MCF 10A (cell line): ENCODE data around the gene ITPRIP. TPM values are rescaled to one million over a fixed set of nuclear protein-coding genes. Genes with fewer than 3 reads are reported as not detected.

Experiments
- BruUV-seq: library from RNA; stranded (reverse); fragments of 400-500 nt; replicated peaks from 2 replicates; lab custom pipeline; 2021; lab: Mats Ljungman, UMichigan
- CTCF ChIA-PET: fragments of 300-600 bp; sonication (Branson Sonifier 250); formaldehyde crosslinking; extraction: SDS; loops from one replicate; lab custom pipeline; 2021; ENCODE audit warnings: antibody characterized with exemption, inconsistent platforms; lab: Yijun Ruan, JAX
- POLR2A ChIA-PET: fragments of 300-600, 350-650 bp; sonication (Branson Sonifier 250); formaldehyde crosslinking; extraction: SDS; loops from one replicate; lab custom pipeline; 2020; ENCODE audit warnings: antibody characterized with exemption, inconsistent platforms; lab: Yijun Ruan, JAX
- DNase-seq: peaks from one replicate; pipeline ENCODE4 v3.0.0-alpha.2; 2018; ENCODE audit not compliant: unreplicated experiment
- H3K27ac Mint-ChIP-seq: one replicate; pipeline ENCODE4 v1.8.0; 2022; ENCODE audit warnings: mild to moderate bottlenecking, low read depth, mixed read lengths; ENCODE audit not compliant: unreplicated experiment
- H3K27me3 Mint-ChIP-seq: one replicate; pipeline ENCODE4 v1.8.0; 2022; ENCODE audit warnings: mixed read lengths; ENCODE audit not compliant: insufficient read depth, unreplicated experiment
- H3K36me3 Mint-ChIP-seq: one replicate; pipeline ENCODE4 v1.8.0; 2022; ENCODE audit warnings: mild to moderate bottlenecking, moderate library complexity, mixed read lengths; ENCODE audit not compliant: insufficient read depth, unreplicated experiment
- H3K4me1 Mint-ChIP-seq: one replicate; pipeline ENCODE4 v1.8.0; 2022; ENCODE audit warnings: mixed read lengths; ENCODE audit not compliant: insufficient read depth, unreplicated experiment
- H3K4me3 Mint-ChIP-seq: one replicate; pipeline ENCODE4 v1.8.0; 2022; ENCODE audit warnings: mild to moderate bottlenecking, moderate library complexity, mixed read lengths; ENCODE audit not compliant: unreplicated experiment
- H3K9me3 Mint-ChIP-seq: one replicate; pipeline ENCODE4 v1.8.0; 2022; ENCODE audit warnings: mixed read lengths; ENCODE audit not compliant: unreplicated experiment
- intact Hi-C: fragments of 100-400 bp; cut with micrococcal nuclease; formaldehyde crosslinking; loops from 2 replicates; pipeline ENCODE4 v1.14.1; 2022
- total RNA-seq: library from RNA; stranded (reverse); gene quantifications from 2 replicates; pipeline ENCODE4 v1.2.3, GENCODE V29; 2022
- TF ChIP-seq, protein P1 (sequence below): fragments of 200-600 bp; IDR thresholded peaks from one replicate; pipeline ENCODE4 v1.8.0; 2022; ENCODE audit warnings: antibody characterized with exemption, mild to moderate bottlenecking; ENCODE audit not compliant: unreplicated experiment

Gene ITPRIP
- total RNA-seq, 1 experiment from 2014 or later, result 29.4 TPM

DNA sequence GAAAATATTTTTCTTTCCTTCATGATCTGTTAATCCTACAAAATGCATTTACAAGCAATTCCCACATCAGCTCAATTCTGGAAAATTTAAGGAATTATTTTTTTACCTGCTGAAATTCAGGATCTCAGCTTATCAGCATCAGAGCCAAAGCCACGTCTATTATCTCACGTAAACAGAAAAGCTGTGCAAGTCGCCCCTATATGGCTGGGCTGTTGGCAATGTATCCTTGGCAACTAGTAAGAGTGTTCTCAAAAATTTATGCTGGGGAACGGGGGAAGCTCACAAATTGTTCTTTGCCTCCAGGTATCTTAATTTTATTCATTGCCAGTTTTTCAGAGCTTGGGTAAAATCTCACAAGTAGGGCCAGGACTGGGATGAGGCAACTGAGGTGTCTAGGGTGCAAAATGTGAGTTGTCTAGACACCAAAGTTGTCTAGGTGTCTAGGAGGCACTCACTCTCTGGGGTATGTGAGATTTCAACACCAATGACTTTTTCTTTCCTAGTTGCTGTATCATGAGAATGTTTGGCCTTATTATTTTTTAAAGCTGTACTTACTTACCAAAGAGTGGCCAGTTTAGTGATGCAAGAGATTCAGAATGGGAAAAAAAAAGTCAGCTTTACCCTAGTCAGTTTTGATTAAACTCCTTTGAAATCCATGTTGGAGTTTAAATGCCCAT is 64.2 kb downstream of the ITPRIP start:
- Mint-ChIP-seq H3K27ac (peak overlapping the region; percentile 73), H3K9me3 (no peaks in the 10 kb centered on the region), H3K4me3 (peak overlapping the region; percentile 89), H3K4me1 (peaks cover 7% of the 10 kb centered on the region), H3K27me3 (no peaks in the 10 kb centered on the region), H3K36me3 (peaks cover 17% of the 10 kb centered on the region)
- intact Hi-C loops, result loop anchor here (1.0 kb wide), 1 partner anchor 76 kb away; no protein-coding TSS in a partner anchor
- ChIA-PET POLR2A (interaction anchor here (0.5 to 4.7 kb wide), 20 partner anchors 12 to 192 kb away, joined by 3 to 56 read pairs (median 5); partner anchors contain the start of genes CFAP43, GSTO1, ITPRIP and SFR1), CTCF (interaction anchor here (0.6 to 9.1 kb wide), 35 partner anchors 9 to 384 kb away, joined by 3 to 316 read pairs (median 6); partner anchors contain the start of genes CFAP43, CFAP58, GSTO1 and ITPRIP)
- no TSS peak for BruUV-seq
- TF ChIP-seq, protein P1, sequence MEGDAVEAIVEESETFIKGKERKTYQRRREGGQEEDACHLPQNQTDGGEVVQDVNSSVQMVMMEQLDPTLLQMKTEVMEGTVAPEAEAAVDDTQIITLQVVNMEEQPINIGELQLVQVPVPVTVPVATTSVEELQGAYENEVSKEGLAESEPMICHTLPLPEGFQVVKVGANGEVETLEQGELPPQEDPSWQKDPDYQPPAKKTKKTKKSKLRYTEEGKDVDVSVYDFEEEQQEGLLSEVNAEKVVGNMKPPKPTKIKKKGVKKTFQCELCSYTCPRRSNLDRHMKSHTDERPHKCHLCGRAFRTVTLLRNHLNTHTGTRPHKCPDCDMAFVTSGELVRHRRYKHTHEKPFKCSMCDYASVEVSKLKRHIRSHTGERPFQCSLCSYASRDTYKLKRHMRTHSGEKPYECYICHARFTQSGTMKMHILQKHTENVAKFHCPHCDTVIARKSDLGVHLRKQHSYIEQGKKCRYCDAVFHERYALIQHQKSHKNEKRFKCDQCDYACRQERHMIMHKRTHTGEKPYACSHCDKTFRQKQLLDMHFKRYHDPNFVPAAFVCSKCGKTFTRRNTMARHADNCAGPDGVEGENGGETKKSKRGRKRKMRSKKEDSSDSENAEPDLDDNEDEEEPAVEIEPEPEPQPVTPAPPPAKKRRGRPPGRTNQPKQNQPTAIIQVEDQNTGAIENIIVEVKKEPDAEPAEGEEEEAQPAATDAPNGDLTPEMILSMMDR, result no peak
- no peak for DNase-seq

DNA sequence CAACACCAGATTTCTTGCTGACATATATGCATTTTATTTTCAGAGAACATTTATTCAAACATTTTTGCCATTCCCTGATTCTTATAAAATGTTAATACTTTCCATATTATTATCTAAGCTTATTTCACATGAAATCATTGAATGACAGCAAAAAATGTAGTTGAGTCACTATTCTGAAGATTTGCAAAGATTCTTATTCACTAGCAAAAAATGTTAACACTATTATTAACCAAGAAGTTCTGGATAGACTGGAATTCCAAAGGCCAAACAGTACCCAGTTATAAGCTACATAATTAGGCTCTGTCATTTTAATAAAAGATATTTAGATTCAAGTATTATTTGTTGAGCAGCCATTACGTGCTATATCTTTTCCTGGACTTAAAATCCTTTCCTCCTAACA is 65.0 kb downstream of the ITPRIP start:
- H3K4me3 Mint-ChIP-seq, result no peak overlapping the region
- H3K4me1 Mint-ChIP-seq, result peaks cover 8% of the 10 kb centered on the region
- no peaks in the 10 kb centered on the region for H3K27me3 Mint-ChIP-seq
- intact Hi-C loops, result no loop called here
- POLR2A ChIA-PET, result interaction anchor here (0.6 to 4.7 kb wide), 7 partner anchors 10 to 77 kb away, joined by 3 to 56 read pairs (median 6); partner anchors contain the start of genes GSTO1 and ITPRIP
- no peak overlapping the region for H3K27ac Mint-ChIP-seq
- TF ChIP-seq, protein P1, result no peak
- H3K36me3 Mint-ChIP-seq, result peaks cover 18% of the 10 kb centered on the region
- no TSS peak for BruUV-seq
- no peaks in the 10 kb centered on the region for H3K9me3 Mint-ChIP-seq
- CTCF ChIA-PET, result interaction anchor here (0.8 to 9.1 kb wide), 14 partner anchors 10 to 80 kb away, joined by 3 to 316 read pairs (median 17); partner anchors contain the start of genes CFAP43, CFAP58, GSTO1 and ITPRIP
- no peak for DNase-seq

DNA sequence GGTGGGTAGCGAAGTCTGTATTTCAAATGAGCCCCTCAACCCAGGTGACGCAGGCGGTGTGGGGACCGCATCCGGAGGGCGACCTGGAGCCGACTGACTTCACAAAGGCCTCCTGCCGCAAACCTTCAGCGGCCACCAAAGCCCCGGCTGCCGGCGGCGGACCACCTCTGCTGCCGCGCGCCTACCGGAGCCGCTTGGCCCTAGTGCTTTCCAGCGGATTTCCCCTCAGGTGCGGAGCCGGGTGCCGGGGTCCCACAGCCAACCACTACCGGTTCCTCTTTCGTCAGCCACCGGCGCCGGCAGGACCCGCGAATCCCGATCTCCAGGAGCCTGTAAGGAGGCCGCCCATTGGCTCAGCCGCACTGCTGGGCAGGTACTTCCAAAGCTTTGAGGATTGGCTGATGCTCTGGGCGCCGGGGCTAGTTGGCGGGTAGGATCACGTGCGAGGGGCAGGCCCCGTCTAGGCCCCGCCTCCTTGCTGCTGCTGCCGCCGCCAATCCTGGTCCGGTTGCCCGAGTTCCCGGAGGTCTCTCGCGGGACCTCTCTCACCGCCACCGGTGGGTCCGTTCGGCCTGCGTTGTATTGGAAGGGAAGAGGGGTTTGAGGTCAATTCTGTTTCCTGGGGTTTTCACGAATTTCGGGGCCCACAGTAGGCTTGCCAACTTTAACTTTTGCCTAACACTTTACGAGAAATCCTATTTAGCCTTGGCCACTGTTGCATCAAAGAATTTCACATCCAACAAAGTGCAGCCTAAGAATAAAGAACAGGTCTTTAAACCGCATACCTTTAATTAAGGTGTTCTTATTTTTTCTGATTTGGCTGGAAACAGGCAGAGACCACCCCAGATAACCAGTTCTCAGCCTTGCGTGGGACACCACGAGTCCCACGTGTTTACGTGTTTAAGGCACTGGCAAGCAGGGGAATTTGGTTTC is 69.3 kb downstream of the ITPRIP start, which contains the start of gene GSTO2:
Gene GSTO2, plus strand, starts transcription at position 472 of the 933 bp plus-strand sequence. CDS start 5,732 bp downstream, outside the sequence.
- H3K27me3 Mint-ChIP-seq, result no peaks in the 10 kb centered on the region
- POLR2A ChIA-PET, result interaction anchor here (0.6 to 2.8 kb wide), 20 partner anchors 8 to 577 kb away, joined by 3 to 42 read pairs (median 4); partner anchors contain the start of genes CFAP43, CFAP58, GSTO1 and SFR1
- H3K4me3 Mint-ChIP-seq, result peak within 1 kb of the TSS; percentile 85
- CTCF ChIA-PET, result interaction anchor here (0.6 to 7.9 kb wide), 8 partner anchors 9 to 92 kb away, joined by 3 to 139 read pairs (median 5); partner anchors contain the start of genes CFAP58 and GSTO1
- H3K4me1 Mint-ChIP-seq, result peaks cover 8% of the 10 kb centered on the region
- TSS peak; percentile 68 for BruUV-seq
- H3K9me3 Mint-ChIP-seq, result no peaks in the 10 kb centered on the region
- peak; percentile 97 for DNase-seq
- intact Hi-C loops, result no loop called here
- H3K27ac Mint-ChIP-seq, result peak within 1 kb of the TSS; percentile 92
- peaks cover 47% of the 10 kb centered on the region for H3K36me3 Mint-ChIP-seq
- TF ChIP-seq, protein P1, result no peak
